K562 (cell line): ENCODE measurements around the gene SP140L.

Experiments used
- CHD1 ChIP-seq: fragments of 200-600 bp; sonication (generic); IDR thresholded peaks from one replicate; pipeline ENCODE4 v1.6.1; 2012; ENCODE audit warnings: mild to moderate bottlenecking, moderate library complexity, low read length, inconsistent platforms
- CREB1 ChIP-seq, 2 experiments: sonication (generic) in 1 of 2; formaldehyde crosslinking in 1 of 2; IDR thresholded peaks; 2 replicates each; pipeline versions ENCODE4 v1.6.1 to v1.8.0; 2012 to 2022; ENCODE audit warnings: inconsistent platforms in 1 of 2, mild to moderate bottlenecking in 1 of 2, missing genetic modification reagents in 1 of 2, moderate library complexity in 1 of 2
- CTCF ChIP-seq, 3 experiments: IDR thresholded peaks in 2 of 3; conservative IDR thresholded peaks in 1 of 3; 2 replicates each; pipeline ENCODE4 v1.5.1; 2011 to 2012; ENCODE audit warnings: low read length in 3 of 3, mild to moderate bottlenecking in 3 of 3, control low read depth in 2 of 3, improper control_type of control experiment in 1 of 3, inconsistent platforms in 1 of 3, low read depth in 1 of 3, mixed read lengths in 1 of 3, moderate library complexity in 1 of 3; ENCODE audit not compliant: insufficient read depth in 2 of 3
- ESRRA ChIP-seq: fragments of 450-650 bp; IDR thresholded peaks from 2 replicates; pipeline ENCODE4 v1.6.1; 2014; ENCODE audit warnings: low read depth, mild to moderate bottlenecking, moderate library complexity, borderline replicate concordance
- MYC ChIP-seq, 2 experiments: fragments of 250-450 bp in 1 of 2; sonication (Bioruptor Pico) in 1 of 2; IDR thresholded peaks; 2 replicates each; pipeline versions ENCODE4 v1.5.1 to v1.6.1; 2012 to 2021; ENCODE audit warnings: low read depth in 2 of 2, borderline replicate concordance in 1 of 2, improper control_type of control experiment in 1 of 2, low read length in 1 of 2, mild to moderate bottlenecking in 1 of 2, moderate library complexity in 1 of 2
- POLR2A ChIP-seq: fragments of 450-650 bp; conservative IDR thresholded peaks from 2 replicates; pipeline ENCODE4 v1.6.1; 2016
- RBM22 ChIP-seq: fragments of 200-400 bp; formaldehyde crosslinking; IDR thresholded peaks from 2 replicates; pipeline ENCODE4 v1.6.1; 2018; ENCODE audit warnings: low read length, low read depth; ENCODE audit not compliant: poor library complexity, severe bottlenecking
- SIN3A ChIP-seq, 2 experiments: fragments of 150-350 bp in 1 of 2; IDR thresholded peaks; 2 replicates each; pipeline ENCODE4 v1.6.1; 2011 to 2016; ENCODE audit warnings: borderline replicate concordance in 2 of 2, low read depth in 2 of 2, low read length in 2 of 2, mild to moderate bottlenecking in 2 of 2, moderate library complexity in 2 of 2; ENCODE audit not compliant: control insufficient read depth in 1 of 2
- SP1 ChIP-seq: sonication (generic); formaldehyde crosslinking; IDR thresholded peaks from 2 replicates; pipeline ENCODE4 v1.8.1; 2022; ENCODE audit warnings: mild to moderate bottlenecking, missing genetic modification reagents
- SREBF2 ChIP-seq: sonication (generic); formaldehyde crosslinking; IDR thresholded peaks from 2 replicates; pipeline ENCODE4 v1.4.0; 2020; ENCODE audit warnings: mild to moderate bottlenecking, missing genetic modification reagents
- YY1 ChIP-seq, 3 experiments: IDR thresholded peaks; 2 replicates each; pipeline ENCODE4 v1.6.1; 2011; ENCODE audit warnings: low read length in 2 of 3, mild to moderate bottlenecking in 2 of 3, moderate library complexity in 2 of 3, borderline replicate concordance in 1 of 3, control low read depth in 1 of 3, low read depth in 1 of 3; ENCODE audit not compliant: insufficient read depth in 3 of 3, insufficient replicate concordance in 2 of 3, control insufficient read depth in 1 of 3, insufficient read length in 1 of 3; ENCODE audit errors: extremely low read depth in 1 of 3
- TF ChIP-seq, protein P1 (sequence below): IDR thresholded peaks from 3 replicates; pipeline ENCODE4 v1.6.1; 2011; ENCODE audit warnings: borderline replicate concordance, mild to moderate bottlenecking, moderate library complexity; ENCODE audit not compliant: insufficient read length; ENCODE audit errors: extremely low read depth
- TF ChIP-seq, protein P2 (sequence below): fragments of 450-650 bp; IDR thresholded peaks from one replicate; pipeline ENCODE4 v1.6.1; 2018; ENCODE audit warnings: mild to moderate bottlenecking, moderate library complexity; ENCODE audit not compliant: partially characterized antibody
- TF ChIP-seq, protein P3 (sequence below): fragments of 450-650 bp; IDR thresholded peaks from 2 replicates; pipeline ENCODE4 v1.6.1; 2017; ENCODE audit warnings: mild to moderate bottlenecking, moderate library complexity

DNA sequence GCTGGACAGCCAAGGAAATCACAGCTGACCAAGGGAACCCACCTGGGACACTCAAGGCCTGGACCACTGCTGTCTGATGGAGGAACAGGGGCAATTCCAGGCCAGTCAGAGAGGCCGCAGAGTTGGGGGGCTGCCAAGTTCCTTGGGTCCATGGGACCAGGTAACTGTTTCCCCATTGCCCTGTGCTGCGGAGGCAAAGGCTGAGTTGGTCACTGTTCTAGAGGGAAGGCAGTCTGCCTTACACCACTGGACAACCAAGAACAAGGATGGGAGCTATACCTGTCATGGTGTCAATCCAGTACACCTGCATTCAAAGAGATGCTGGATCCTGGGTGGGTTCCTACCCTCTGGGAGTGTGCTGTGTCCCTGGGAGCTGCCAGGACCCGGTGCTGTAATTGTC, 9.6 kb upstream of the SP140L start:
- TF ChIP-seq ESRRA = no peak
- TF ChIP-seq CTCF (IDR thresholded peaks at IDR 0.05 in 2 of 3, conservative IDR thresholded peaks at IDR 0.05 in 1 of 3; ENCODE audit: insufficient read depth in 2 of 3, low read depth in 1 of 3, low read length in 3 of 3) = no peak
- TF ChIP-seq RBM22 = no peak
- no peak for TF ChIP-seq MYC (IDR thresholded peaks at IDR 0.05; ENCODE audit: low read depth, low read length)
- TF ChIP-seq MYC (CRISPR knock-in tag; IDR thresholded peaks at IDR 0.05; ENCODE audit: borderline replicate concordance, low read depth) = no peak
- no peak for TF ChIP-seq SIN3A (IDR thresholded peaks at IDR 0.05; ENCODE audit: borderline replicate concordance in 2 of 2, control insufficient read depth in 1 of 2, low read depth in 2 of 2, low read length in 2 of 2)
- TF ChIP-seq, protein P1, sequence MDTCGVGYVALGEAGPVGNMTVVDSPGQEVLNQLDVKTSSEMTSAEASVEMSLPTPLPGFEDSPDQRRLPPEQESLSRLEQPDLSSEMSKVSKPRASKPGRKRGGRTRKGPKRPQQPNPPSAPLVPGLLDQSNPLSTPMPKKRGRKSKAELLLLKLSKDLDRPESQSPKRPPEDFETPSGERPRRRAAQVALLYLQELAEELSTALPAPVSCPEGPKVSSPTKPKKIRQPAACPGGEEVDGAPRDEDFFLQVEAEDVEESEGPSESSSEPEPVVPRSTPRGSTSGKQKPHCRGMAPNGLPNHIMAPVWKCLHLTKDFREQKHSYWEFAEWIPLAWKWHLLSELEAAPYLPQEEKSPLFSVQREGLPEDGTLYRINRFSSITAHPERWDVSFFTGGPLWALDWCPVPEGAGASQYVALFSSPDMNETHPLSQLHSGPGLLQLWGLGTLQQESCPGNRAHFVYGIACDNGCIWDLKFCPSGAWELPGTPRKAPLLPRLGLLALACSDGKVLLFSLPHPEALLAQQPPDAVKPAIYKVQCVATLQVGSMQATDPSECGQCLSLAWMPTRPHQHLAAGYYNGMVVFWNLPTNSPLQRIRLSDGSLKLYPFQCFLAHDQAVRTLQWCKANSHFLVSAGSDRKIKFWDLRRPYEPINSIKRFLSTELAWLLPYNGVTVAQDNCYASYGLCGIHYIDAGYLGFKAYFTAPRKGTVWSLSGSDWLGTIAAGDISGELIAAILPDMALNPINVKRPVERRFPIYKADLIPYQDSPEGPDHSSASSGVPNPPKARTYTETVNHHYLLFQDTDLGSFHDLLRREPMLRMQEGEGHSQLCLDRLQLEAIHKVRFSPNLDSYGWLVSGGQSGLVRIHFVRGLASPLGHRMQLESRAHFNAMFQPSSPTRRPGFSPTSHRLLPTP = no peak
- no peak for TF ChIP-seq YY1 (IDR thresholded peaks at IDR 0.05; ENCODE audit: borderline replicate concordance in 1 of 3, control insufficient read depth in 1 of 3, extremely low read depth in 1 of 3, insufficient read depth in 3 of 3, insufficient read length in 1 of 3, insufficient replicate concordance in 2 of 3, low read depth in 1 of 3, low read length in 2 of 3)
- no peak for TF ChIP-seq CHD1
- TF ChIP-seq, protein P2, sequence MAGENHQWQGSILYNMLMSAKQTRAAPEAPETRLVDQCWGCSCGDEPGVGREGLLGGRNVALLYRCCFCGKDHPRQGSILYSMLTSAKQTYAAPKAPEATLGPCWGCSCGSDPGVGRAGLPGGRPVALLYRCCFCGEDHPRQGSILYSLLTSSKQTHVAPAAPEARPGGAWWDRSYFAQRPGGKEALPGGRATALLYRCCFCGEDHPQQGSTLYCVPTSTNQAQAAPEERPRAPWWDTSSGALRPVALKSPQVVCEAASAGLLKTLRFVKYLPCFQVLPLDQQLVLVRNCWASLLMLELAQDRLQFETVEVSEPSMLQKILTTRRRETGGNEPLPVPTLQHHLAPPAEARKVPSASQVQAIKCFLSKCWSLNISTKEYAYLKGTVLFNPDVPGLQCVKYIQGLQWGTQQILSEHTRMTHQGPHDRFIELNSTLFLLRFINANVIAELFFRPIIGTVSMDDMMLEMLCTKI = no peak
- TF ChIP-seq, protein P3, sequence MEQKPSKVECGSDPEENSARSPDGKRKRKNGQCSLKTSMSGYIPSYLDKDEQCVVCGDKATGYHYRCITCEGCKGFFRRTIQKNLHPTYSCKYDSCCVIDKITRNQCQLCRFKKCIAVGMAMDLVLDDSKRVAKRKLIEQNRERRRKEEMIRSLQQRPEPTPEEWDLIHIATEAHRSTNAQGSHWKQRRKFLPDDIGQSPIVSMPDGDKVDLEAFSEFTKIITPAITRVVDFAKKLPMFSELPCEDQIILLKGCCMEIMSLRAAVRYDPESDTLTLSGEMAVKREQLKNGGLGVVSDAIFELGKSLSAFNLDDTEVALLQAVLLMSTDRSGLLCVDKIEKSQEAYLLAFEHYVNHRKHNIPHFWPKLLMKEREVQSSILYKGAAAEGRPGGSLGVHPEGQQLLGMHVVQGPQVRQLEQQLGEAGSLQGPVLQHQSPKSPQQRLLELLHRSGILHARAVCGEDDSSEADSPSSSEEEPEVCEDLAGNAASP = no peak
- TF ChIP-seq CREB1 (IDR thresholded peaks at IDR 0.05) = no peak
- no peak for TF ChIP-seq CREB1 (CRISPR knock-in tag; IDR thresholded peaks at IDR 0.05)
- TF ChIP-seq SP1 (CRISPR knock-in tag) = no peak
- TF ChIP-seq POLR2A = no peak
- no peak for TF ChIP-seq SREBF2 (CRISPR knock-in tag)
